Testis (tissue), 3 donors: ENCODE results near the gene GPR152. TPM values are rescaled to one million over a fixed set of nuclear protein-coding genes. Genes with fewer than 3 reads are reported as not detected.
A peak's percentile ranks its signal among the peaks of the same experiment; 100 is the strongest.

Source experiments
- DNase-seq: peaks from one replicate; pipeline ENCODE4 v3.0.0-alpha.2; 2019
- H3K27ac ChIP-seq, 2 donors: fragments of 200-600 bp; sonication (generic); one replicate each; pipeline ENCODE4 v1.5.1; 2019
- H3K27me3 ChIP-seq: fragments of 200-600 bp; sonication (generic); one replicate; pipeline ENCODE4 v1.5.1; 2019
- H3K36me3 ChIP-seq: fragments of 200-600 bp; sonication (generic); one replicate; pipeline ENCODE4 v1.5.1; 2017; ENCODE audit warnings: low read depth; ENCODE audit errors: missing control alignments
- H3K4me1 ChIP-seq: fragments of 200-600 bp; sonication (generic); one replicate; pipeline ENCODE4 v1.5.1; 2019
- H3K4me3 ChIP-seq, 2 donors: fragments of 200-600 bp; sonication (generic); one replicate each; pipeline ENCODE4 v1.5.1; 2017 to 2019
- H3K9me3 ChIP-seq: fragments of 200-600 bp; sonication (generic); one replicate; pipeline ENCODE4 v1.5.1; 2017
- CTCF ChIP-seq, 3 experiments: fragments of 450-650 bp in 2 of 3; fragments of 200-600 bp in 1 of 3; sonication (generic) in 1 of 3; IDR thresholded peaks; one replicate each; pipeline ENCODE4 v1.5.1; 2016 to 2019; ENCODE audit warnings: antibody characterized with exemption in 3 of 3, mild to moderate bottlenecking in 2 of 3, moderate library complexity in 1 of 3
- POLR2A ChIP-seq: fragments of 450-650 bp; IDR thresholded peaks from one replicate; pipeline ENCODE4 v1.6.1; 2017; ENCODE audit warnings: antibody characterized with exemption, mild to moderate bottlenecking, moderate library complexity
- WGBS, 2 donors: methylation state at CpG; one replicate each; pipeline ENCODE4 v1.1.5; 2018; 5-methylcytosine and 5-hydroxymethylcytosine counted together
- intact Hi-C: fragments of 100-400 bp; cut with DNase I; formaldehyde crosslinking; loops from one replicate; pipeline ENCODE4 v1.15.1; 2023; ENCODE audit warnings: low total_unique reads
- polyA plus RNA-seq: library from polyadenylated mRNA; stranded (reverse); fragments of 350-450 nt; fragmentation: Illumina TruSeq; extraction: RNeasy Lipid Tissue Mini Kit (QIAGEN cat#74804); gene quantifications from one replicate; pipeline ENCODE4 v1.2.3, GENCODE V29; 2014; ENCODE audit warnings: low read depth, low replicate concordance; ENCODE audit not compliant: insufficient read depth
- total RNA-seq, 2 donors: library from RNA; depleted of rRNA; stranded (reverse); fragments of >200 nt; gene quantifications; one replicate each; pipeline ENCODE4 v1.2.3, GENCODE V29; 2016

GPR152 gene
- total and polyA plus RNA-seq, 3 donors from 2014 or later, result not detected

GRCh38 chr11:67420646-67421429 lies 31.7 kb downstream of the GPR152 start:
- no peaks in the 10 kb centered on the region for H3K27me3 ChIP-seq
- peak overlapping the region; percentile 27 to 63 for H3K4me3 ChIP-seq
- intact Hi-C loops, result no loop called here
- TF ChIP-seq CTCF (IDR thresholded peaks at IDR 0.05) (no peak), POLR2A (no peak)
- 1% methylated on average over 14 to 63 of the region's 97 CpGs for WGBS, 2 donors
- H3K9me3 ChIP-seq, result no peaks in the 10 kb centered on the region
- no peaks in the 10 kb centered on the region for H3K36me3 ChIP-seq
- DNase-seq, result peak; percentile 98
- H3K27ac ChIP-seq, result peak overlapping the region in 1 of 2 donors; percentile 83
- H3K4me1 ChIP-seq, result peaks cover 8% of the 10 kb centered on the region

GRCh38 chr11:67420147-67420645 lies 32.3 kb downstream of the GPR152 start:
- WGBS, 2 donors, result 14 to 35% methylated on average over 10 to 15 of the region's 15 CpGs

GRCh38 chr11:67419325-67420049 lies 33.0 kb downstream of the GPR152 start:
- Histone ChIP-seq H3K36me3 (no peaks in the 10 kb centered on the region), H3K27ac (no peak overlapping the region), H3K27me3 (no peaks in the 10 kb centered on the region), H3K4me1 (peaks cover 11% of the 10 kb centered on the region), H3K9me3 (no peaks in the 10 kb centered on the region), H3K4me3 (no peak overlapping the region)
- 88 to 95% methylated on average over 8 to 21 of the region's 21 CpGs for WGBS, 2 donors
- intact Hi-C loops, result no loop called here
- no peak for DNase-seq
- TF ChIP-seq POLR2A, result no peak
- no peak for TF ChIP-seq CTCF (IDR thresholded peaks at IDR 0.05)

More at GRCh38 chr11:67420147-67420645, 32.3 kb downstream of the GPR152 start:
- TF ChIP-seq POLR2A (no peak), CTCF (IDR thresholded peaks at IDR 0.05) (no peak)
- Histone ChIP-seq H3K27ac (peak overlapping the region in 1 of 2 donors; percentile 83), H3K36me3 (no peaks in the 10 kb centered on the region), H3K4me3 (peak overlapping the region; percentile 27 to 63), H3K9me3 (no peaks in the 10 kb centered on the region), H3K4me1 (peaks cover 9% of the 10 kb centered on the region), H3K27me3 (no peaks in the 10 kb centered on the region)
- DNase-seq, result no peak
- intact Hi-C loops, result no loop called here

DNA sequence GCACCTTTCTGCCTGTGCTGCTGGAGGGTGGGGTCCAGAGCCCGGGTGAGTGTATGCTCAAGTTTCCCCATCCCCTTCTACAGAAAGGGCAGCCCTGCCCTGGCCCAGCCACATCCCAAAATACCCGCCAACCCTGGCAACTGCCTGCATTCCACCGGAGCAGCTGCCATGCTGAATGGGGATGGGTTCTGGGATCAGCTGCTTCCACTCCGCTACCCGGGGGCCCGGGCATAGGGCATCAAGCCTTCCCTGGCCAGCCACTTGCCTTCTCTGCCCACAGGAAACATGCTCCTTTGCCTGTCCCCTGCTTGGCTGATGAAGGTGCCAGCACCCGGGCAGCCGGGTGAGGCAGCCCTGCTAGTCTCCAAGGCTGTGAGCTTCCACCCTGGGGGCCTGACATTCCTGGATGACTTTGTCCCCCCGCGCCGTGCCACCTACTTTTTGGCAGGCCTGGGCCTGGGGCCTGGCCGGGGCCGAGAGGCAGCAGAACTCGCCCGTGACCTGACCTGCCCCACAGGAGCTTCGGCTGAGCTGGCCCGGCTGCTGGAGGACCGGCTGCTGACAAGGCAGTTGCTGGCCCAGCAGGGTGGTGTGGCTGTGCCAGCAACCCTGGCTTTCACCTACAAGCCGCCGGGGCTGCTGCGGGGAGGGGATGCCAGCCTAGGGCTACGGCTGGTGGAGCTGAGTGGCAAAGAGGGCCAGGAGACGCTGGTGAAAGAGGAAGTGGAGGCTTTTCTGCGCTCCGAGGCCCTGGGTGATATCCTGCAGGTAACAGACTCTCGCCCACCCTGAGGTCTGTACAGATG lies 33.9 kb downstream of the GPR152 start:
- Histone ChIP-seq H3K9me3 (no peaks in the 10 kb centered on the region), H3K4me1 (peaks cover 11% of the 10 kb centered on the region), H3K27ac (no peak overlapping the region), H3K4me3 (no peak overlapping the region), H3K36me3 (no peaks in the 10 kb centered on the region), H3K27me3 (no peaks in the 10 kb centered on the region)
- TF ChIP-seq POLR2A (no peak), CTCF (IDR thresholded peaks at IDR 0.05) (no peak)
- no peak for DNase-seq
- intact Hi-C loops, result no loop called here
- WGBS, 2 donors, result 75 to 77% methylated on average over 17 to 26 of the region's 26 CpGs
